Cardiac fibroblast (primary cell): ENCODE results near the gene NDRG2.

Source experiments
- DNase-seq, 2 donors: peaks; one replicate each; pipeline versions ENCODE4 v3.0.0 to v3.0.0-alpha.2; 2010; ENCODE audit warnings: low read depth in 2 of 2
- H3K4me3 ChIP-seq, 2 donors: replicated peaks in 1 of 2; 1 replicate in 1 of 2; 2 replicates in 1 of 2; pipeline ENCODE4 v1.5.1; 2011; ENCODE audit warnings: low read depth in 2 of 2, low read length in 2 of 2, mild to moderate bottlenecking in 2 of 2, moderate library complexity in 1 of 2
- TF ChIP-seq, protein P1 (sequence below): IDR thresholded peaks from one replicate; pipeline ENCODE4 v1.5.1; 2011; ENCODE audit warnings: low read depth, mild to moderate bottlenecking, low read length, inconsistent platforms

NDRG2 gene

DNA sequence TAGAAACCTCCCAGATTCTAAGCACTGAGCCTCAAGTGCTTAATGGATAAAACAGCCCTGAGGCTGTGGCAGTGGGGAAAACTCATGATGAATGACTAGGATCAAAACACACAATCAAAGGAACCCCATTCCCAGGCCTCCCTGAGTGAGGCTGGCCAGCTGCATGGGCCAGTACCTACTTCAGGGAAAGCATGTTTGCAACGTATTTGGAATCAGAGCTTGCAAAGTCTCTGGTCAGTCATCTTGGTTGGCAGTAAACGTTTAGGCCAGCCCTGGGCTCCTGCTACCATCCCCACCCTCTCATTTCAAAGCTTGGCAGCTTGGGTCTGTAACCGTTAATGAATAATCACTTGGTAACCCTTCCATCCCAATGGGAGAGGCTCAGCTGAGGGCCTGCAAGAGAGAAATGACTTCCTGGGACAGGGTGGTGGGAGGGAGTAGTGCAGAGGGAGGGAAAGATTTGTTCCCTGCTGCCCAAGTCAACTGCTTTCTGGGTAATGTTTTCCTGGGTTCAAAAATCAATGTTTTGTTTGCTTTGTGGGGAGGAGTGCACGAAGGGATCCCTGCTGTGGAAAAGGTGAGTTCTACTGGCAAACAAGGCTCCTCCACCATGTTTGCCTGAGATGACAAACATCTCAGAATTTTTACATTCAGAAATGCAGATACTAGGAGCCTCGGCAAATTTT, 30.7 kb upstream of the NDRG2 start:
- TF ChIP-seq, protein P1, sequence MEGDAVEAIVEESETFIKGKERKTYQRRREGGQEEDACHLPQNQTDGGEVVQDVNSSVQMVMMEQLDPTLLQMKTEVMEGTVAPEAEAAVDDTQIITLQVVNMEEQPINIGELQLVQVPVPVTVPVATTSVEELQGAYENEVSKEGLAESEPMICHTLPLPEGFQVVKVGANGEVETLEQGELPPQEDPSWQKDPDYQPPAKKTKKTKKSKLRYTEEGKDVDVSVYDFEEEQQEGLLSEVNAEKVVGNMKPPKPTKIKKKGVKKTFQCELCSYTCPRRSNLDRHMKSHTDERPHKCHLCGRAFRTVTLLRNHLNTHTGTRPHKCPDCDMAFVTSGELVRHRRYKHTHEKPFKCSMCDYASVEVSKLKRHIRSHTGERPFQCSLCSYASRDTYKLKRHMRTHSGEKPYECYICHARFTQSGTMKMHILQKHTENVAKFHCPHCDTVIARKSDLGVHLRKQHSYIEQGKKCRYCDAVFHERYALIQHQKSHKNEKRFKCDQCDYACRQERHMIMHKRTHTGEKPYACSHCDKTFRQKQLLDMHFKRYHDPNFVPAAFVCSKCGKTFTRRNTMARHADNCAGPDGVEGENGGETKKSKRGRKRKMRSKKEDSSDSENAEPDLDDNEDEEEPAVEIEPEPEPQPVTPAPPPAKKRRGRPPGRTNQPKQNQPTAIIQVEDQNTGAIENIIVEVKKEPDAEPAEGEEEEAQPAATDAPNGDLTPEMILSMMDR, result no peak
- no peak for DNase-seq
- no peak overlapping the region for H3K4me3 ChIP-seq

DNA sequence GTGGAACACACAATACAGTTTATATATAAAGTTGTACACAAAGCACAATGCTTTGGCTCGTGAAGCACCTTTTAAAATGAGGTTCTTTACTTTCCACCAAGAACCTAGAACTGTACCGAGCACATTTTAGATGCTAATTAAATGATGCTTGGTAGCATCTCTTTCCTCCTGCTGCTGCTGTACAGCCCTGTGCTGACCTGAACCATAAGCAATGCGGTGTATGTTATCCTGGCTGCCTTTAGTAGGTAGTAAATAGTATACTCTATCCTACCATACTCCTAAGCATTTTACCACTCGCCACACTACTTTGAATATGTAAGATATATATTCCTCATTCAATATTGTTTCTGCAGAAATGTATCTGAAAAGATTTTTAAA, 29.9 kb upstream of the NDRG2 start:
- TF ChIP-seq, protein P1, result no peak
- no peak for DNase-seq
- H3K4me3 ChIP-seq, result no peak overlapping the region

DNA sequence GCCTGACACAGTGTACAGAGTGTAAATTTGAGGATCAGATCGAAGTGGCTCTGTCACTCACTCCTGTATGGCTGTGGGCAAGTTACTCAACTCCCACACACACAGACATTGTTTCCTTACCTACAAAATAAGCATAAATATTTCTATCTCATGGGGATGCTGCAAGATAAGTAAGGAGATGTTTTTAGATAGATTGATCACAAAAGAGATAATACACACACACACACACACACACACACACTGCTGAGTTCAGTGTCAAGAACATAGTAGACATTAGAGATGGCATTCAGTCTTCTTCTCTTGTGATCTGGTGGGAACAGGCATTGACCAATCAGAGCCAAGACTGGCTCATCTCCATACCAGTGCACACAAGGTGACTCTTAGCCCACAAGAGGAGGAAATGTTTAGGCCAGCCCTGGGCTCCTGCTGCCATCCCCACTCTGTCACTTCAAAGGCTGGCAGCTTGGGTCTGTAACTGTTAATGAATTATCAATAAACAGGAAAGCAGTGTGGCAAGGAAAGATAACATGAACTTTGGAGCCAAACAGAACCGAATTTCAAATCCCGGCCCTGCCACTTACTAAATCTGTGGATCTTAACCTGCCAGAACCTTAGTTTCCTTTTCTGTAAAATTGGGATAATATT, 29.4 kb upstream of the NDRG2 start:
- no peak for DNase-seq
- TF ChIP-seq, protein P1, result no peak
- H3K4me3 ChIP-seq, result no peak overlapping the region

DNA sequence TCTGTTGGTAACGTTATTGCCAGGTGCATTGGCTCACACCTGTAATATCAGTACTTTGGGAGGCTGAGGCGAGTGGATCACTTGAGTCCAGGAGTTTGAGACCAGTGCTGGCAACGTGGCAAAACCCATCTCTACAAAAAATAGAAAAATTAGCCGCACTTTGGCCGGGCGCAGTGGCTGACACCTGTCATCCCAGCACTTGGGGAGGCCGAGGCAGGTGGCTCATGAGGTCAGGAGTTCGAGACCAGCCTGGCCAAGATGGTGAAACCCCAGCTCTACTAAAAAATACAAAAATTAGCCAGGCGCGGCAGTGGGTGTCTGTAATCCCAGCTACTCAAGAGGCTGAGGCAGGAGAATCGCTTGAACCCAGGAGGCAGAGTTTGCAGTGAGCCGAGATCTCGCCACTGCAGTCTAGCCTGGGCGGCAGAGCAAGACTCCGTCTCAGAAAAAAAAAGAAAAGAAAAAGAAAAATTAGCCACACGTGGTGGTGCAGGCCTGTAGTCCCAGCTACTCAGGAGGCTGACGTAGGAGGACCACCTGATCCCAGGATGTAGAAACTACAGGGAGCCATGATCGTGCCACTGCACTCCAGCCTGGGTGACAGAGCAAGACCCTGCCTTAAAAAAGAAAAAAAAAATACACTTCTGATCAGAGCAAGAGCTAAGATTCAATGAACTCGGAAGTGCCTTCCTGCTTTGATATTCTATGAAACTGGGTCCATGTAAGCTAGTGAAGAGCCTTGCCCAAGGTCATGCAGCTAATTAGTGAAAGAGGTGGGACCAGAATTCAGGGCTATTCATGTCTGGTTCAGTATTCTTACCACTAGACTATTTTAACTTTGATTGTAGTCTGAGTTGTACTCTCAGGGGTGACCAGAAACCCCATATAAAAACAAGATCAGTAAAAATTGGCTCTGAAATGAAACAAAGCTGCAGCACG, 28.6 kb upstream of the NDRG2 start:
- no peak for DNase-seq
- H3K4me3 ChIP-seq, result no peak overlapping the region
- TF ChIP-seq, protein P1, result no peak

DNA sequence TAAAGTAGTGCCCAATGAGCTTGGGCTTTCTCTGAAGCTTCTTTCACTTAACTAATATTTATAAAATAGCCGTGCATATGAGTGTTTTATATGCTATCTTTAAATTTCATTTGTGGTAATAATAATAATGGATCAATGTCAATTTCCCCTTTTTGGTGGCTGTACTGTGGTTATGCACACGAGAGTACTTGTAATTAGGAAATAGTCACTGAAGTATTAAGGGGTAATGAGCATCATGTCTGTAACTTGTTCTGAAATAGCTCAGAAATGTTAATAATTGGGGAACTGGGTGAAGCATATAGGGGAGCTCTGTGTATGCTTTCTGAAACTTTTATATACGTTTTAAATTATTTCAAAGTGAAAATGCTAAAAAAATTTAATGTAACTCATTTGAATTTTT, 25.7 kb upstream of the NDRG2 start:
- no peak for DNase-seq
- TF ChIP-seq, protein P1, result no peak
- H3K4me3 ChIP-seq, result no peak overlapping the region

DNA sequence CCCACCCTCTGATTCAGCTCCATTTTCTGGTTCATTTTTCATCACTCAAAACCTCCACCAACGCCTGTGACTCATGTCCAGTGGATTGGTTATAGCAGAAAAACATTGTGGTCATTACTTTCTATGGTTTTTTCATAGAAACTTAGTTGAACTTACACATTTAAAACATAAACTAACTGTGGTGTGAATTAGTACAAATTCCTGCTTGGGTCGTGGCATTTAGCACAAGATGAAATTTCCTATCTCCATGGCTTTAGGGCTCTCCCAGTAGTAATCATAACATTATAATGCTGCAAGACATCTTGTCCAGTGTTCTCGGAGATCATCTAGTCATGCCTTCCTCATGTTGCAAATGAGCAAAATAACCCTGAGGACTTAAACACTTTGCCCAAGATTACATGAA, 24.4 kb upstream of the NDRG2 start:
- no peak overlapping the region for H3K4me3 ChIP-seq
- TF ChIP-seq, protein P1, result no peak
- DNase-seq, result peak; percentile 50 to 56
